ENCODE data around the gene ARID5B.

Gene ARID5B

DNA sequence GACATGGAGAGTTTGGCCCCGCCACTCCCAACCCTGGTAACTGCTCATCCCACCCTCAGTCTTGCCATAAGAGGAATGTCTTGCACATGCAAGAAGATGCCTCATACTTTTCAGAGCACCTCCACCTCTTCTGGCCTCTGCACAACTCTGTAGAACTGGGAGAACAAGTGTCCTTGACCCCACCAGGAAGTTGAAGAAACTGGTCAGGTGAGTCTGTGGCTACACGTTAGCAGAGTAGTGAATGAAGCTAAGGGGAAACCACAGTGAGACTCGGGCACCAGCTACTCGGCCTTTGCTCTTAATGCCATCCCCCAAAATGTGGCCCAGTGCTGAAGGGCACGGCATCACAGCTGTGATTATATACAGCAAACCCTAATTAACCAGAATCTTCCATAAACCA lies 110.1 kb downstream of the ARID5B start:
- TF ChIP-seq CTCF (IDR thresholded peaks at IDR 0.05; ENCODE audit: low read length, missing control alignments) = no peak
- no peak overlapping the region for H3K4me3 ChIP-seq (replicated peaks; ENCODE audit: low read depth, low read length)
- DNase-seq (ENCODE audit: low read depth) = no peak

DNA sequence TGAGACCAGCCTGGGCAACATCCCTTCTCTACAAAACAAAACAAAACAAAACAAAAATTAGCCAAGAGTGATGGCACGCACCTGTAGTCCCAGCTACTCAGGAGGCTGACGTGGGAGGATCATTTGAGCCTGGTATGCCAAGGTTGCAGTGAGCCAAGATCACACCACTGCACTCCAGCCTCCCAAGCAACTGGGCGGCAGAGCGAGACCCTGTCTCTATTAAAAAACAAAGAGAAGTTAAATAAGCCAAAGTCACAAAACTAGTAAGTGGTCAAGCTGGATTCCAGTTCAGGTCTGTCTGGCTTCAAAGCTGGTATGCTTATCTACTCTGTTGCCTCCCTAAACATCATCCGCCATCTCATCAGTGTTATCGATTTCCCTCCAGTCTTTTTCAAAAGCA lies 110.8 kb downstream of the ARID5B start:
- no peak for DNase-seq (ENCODE audit: low read depth)
- H3K4me3 ChIP-seq (replicated peaks; ENCODE audit: low read depth, low read length) = no peak overlapping the region
- TF ChIP-seq CTCF (IDR thresholded peaks at IDR 0.05; ENCODE audit: low read length, missing control alignments) = no peak

- no peak for TF ChIP-seq CTCF (IDR thresholded peaks at IDR 0.05; ENCODE audit: low read length, missing control alignments)
- H3K4me3 ChIP-seq (replicated peaks; ENCODE audit: low read depth, low read length) = no peak overlapping the region
- DNase-seq (ENCODE audit: low read depth) = no peak
Observed at GRCh38 chr10:62014510-62014909, 113.0 kb downstream of the ARID5B start.

- TF ChIP-seq CTCF (IDR thresholded peaks at IDR 0.05; ENCODE audit: low read length, missing control alignments) = no peak
- DNase-seq (ENCODE audit: low read depth) = peak; percentile 74
- H3K4me3 ChIP-seq (replicated peaks; ENCODE audit: low read depth, low read length) = no peak overlapping the region
Observed at GRCh38 chr10:62015994-62016393, 114.5 kb downstream of the ARID5B start.

GRCh38 chr10:62016623-62017490 lies 115.4 kb downstream of the ARID5B start:
- TF ChIP-seq CTCF (IDR thresholded peaks at IDR 0.05; ENCODE audit: low read length, missing control alignments) = no peak
- no peak overlapping the region for H3K4me3 ChIP-seq (replicated peaks; ENCODE audit: low read depth, low read length)
- no peak for DNase-seq (ENCODE audit: low read depth)

DNA sequence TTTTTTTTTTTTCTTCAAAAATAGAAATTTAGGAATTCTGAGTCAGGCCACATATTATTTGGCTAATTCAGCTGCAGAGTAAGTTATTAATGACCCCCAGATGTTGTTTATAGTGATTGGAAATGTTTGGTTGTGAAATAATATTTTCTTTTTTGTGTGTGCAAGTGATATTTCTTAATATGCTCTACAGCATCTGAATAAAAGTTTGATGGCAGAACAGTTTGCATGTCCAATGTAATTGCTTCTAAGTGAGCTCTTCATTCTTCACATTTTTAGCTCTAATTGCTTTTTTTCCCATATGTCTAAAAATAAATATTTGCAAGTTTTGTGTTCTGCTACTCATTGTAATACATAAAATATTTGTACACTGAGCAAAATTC lies 116.0 kb downstream of the ARID5B start:
- no peak for DNase-seq (ENCODE audit: low read depth)
- no peak for TF ChIP-seq CTCF (IDR thresholded peaks at IDR 0.05; ENCODE audit: low read length, missing control alignments)
- no peak overlapping the region for H3K4me3 ChIP-seq (replicated peaks; ENCODE audit: low read depth, low read length)
